ENCODE data around the gene HSPA8. TPM values are rescaled to one million over a fixed set of nuclear protein-coding genes. Genes with fewer than 3 reads are reported as not detected.
"Not testable (repeated sequence)": the region's sequence is repeated elsewhere in the genome, so short reads cannot be mapped to it uniquely, and the experiment has no call there.

Gene HSPA8
- total and polyA plus RNA-seq, 2 experiments from 2014 or later = 386 to 839 TPM

- Histone ChIP-seq H3K9me3 (ENCODE audit: low read depth) (no peaks in the 10 kb centered on the region), H3K36me3 (peaks cover 50% of the 10 kb centered on the region), H3K27ac (no peak overlapping the region)
These were observed 1.5 kb downstream of the HSPA8 start for GRCh38 chr11:123060277-123061000.

GRCh38 chr11:123059041-123059920 lies 2.7 kb downstream of the HSPA8 start:
- not testable (repeated sequence) for H3K4me3 ChIP-seq; H3K27ac ChIP-seq; DNase-seq (ENCODE audit: low read depth in 1 of 2, low spot score in 1 of 2); H3K27me3 ChIP-seq; H3K9me3 ChIP-seq (ENCODE audit: low read depth)
- H3K36me3 ChIP-seq = peaks cover 50% of the 10 kb centered on the region
- H3K4me1 ChIP-seq (ENCODE audit: low read depth) = peaks cover 38% of the 10 kb centered on the region

More at GRCh38 chr11:123060277-123061000, 1.5 kb downstream of the HSPA8 start:
- DNase-seq (ENCODE audit: low read depth in 1 of 2, low spot score in 1 of 2) = no peak
- TF ChIP-seq CTCF (IDR thresholded peaks at IDR 0.05; ENCODE audit: low read depth, low read length) = no peak
- Histone ChIP-seq H3K4me3 (peak overlapping the region; percentile 64), H3K4me1 (ENCODE audit: low read depth) (peaks cover 33% of the 10 kb centered on the region), H3K27me3 (no peaks in the 10 kb centered on the region)

- Histone ChIP-seq H3K4me3 (no peak overlapping the region), H3K36me3 (peaks cover 50% of the 10 kb centered on the region), H3K27me3 (no peaks in the 10 kb centered on the region), H3K4me1 (ENCODE audit: low read depth) (peaks cover 30% of the 10 kb centered on the region), H3K9me3 (ENCODE audit: low read depth) (no peaks in the 10 kb centered on the region), H3K27ac (no peak overlapping the region)
- DNase-seq (ENCODE audit: low read depth in 1 of 2, low spot score in 1 of 2) = no peak
- no peak for TF ChIP-seq CTCF (IDR thresholded peaks at IDR 0.05; ENCODE audit: low read depth, low read length)
These were observed 4.2 kb downstream of the HSPA8 start for GRCh38 chr11:123057661-123058305.

GRCh38 chr11:123056835-123057491 lies 5.0 kb downstream of the HSPA8 start:
- H3K9me3 ChIP-seq (ENCODE audit: low read depth) = no peaks in the 10 kb centered on the region
- H3K36me3 ChIP-seq = peaks cover 50% of the 10 kb centered on the region
- H3K4me3 ChIP-seq = no peak overlapping the region
- DNase-seq (ENCODE audit: low read depth in 1 of 2, low spot score in 1 of 2) = no peak
- TF ChIP-seq CTCF (IDR thresholded peaks at IDR 0.05; ENCODE audit: low read depth, low read length) = no peak
- peak overlapping the region; percentile 7 for H3K27ac ChIP-seq
- peaks cover 30% of the 10 kb centered on the region for H3K4me1 ChIP-seq (ENCODE audit: low read depth)
- no peaks in the 10 kb centered on the region for H3K27me3 ChIP-seq

GRCh38 chr11:123055191-123055901 lies 6.6 kb downstream of the HSPA8 start:
- DNase-seq (ENCODE audit: low read depth in 1 of 2, low spot score in 1 of 2) = no peak
- no peak for TF ChIP-seq CTCF (IDR thresholded peaks at IDR 0.05; ENCODE audit: low read depth, low read length)
- Histone ChIP-seq H3K27me3 (no peaks in the 10 kb centered on the region), H3K27ac (peak overlapping the region; percentile 44), H3K4me3 (no peak overlapping the region), H3K4me1 (ENCODE audit: low read depth) (peaks cover 22% of the 10 kb centered on the region), H3K9me3 (ENCODE audit: low read depth) (no peaks in the 10 kb centered on the region), H3K36me3 (peaks cover 45% of the 10 kb centered on the region)

Data from cardiac muscle cell (in vitro differentiated cells and primary cell).